Left lung (tissue), 14 donors: ENCODE measurements around the gene OR52H1. TPM values are rescaled to one million over a fixed set of nuclear protein-coding genes. Genes with fewer than 3 reads are reported as not detected.

Source experiments
- ATAC-seq: fragments of 200-7000 bp; cut with Tn5 transposase; one replicate; pipeline ENCODE4 v1.9.1; 2020; ENCODE audit warnings: moderate library complexity
- DNase-seq, 4 donors: peaks; one replicate each; pipeline ENCODE4 v3.0.0-alpha.2; 2013 to 2020
- H3K27ac ChIP-seq, 2 donors: fragments of 200-600 bp; sonication (generic) in 1 of 2; one replicate each; pipeline versions ENCODE4 v1.5.0 to v1.8.0; 2020 to 2021
- H3K27me3 ChIP-seq, 2 donors: fragments of 200-600 bp; sonication (generic) in 1 of 2; one replicate each; pipeline versions ENCODE4 v1.5.0 to v1.8.0; 2020 to 2021
- H3K36me3 ChIP-seq, 2 donors: fragments of 200-600 bp; sonication (generic) in 1 of 2; one replicate each; pipeline versions ENCODE4 v1.5.0 to v1.8.0; 2020 to 2021
- H3K4me1 ChIP-seq, 2 donors: fragments of 200-600 bp; one replicate each; pipeline ENCODE4 v1.8.0; 2021
- H3K4me3 ChIP-seq, 2 donors: fragments of 200-600 bp; sonication (generic) in 1 of 2; one replicate each; pipeline versions ENCODE4 v1.5.0 to v1.8.0; 2020 to 2021; ENCODE audit warnings: mild to moderate bottlenecking in 1 of 2
- H3K9me3 ChIP-seq, 2 donors: fragments of 200-600 bp; sonication (generic) in 1 of 2; one replicate each; pipeline versions ENCODE4 v1.5.0 to v1.8.0; 2020 to 2021
- intact Hi-C, 2 donors: fragments of 100-400 bp; cut with DNase I; formaldehyde crosslinking; loops; one replicate each; pipeline versions ENCODE4 v1.11.2 to v1.14.2; 2022
- long read RNA-seq, 12 donors: library from polyadenylated mRNA in 2 of 12; unstranded in 2 of 12; transcript quantifications; one replicate each; pipeline ENCODE4 v2.0.0 and lab custom pipeline, GENCODE V29; 2019 to 2026
- polyA plus RNA-seq, 6 donors: library from polyadenylated mRNA; unstranded; fragments of 120-200 nt; gene quantifications; one replicate each; pipeline ENCODE4 v1.2.1, GENCODE V29; 2013; ENCODE audit not compliant: insufficient read length in 6 of 6
- total RNA-seq, 2 donors: library from RNA; stranded (reverse); fragmentation: NEBNext Ultra II Directional; extraction: Animal tissue kit (Norgen Biotek cat#: 25700); gene quantifications; one replicate each; pipeline ENCODE4 v1.2.1, GENCODE V29; 2021
- TF ChIP-seq, protein P1 (sequence below), 2 donors: fragments of 200-600 bp; sonication (generic) in 1 of 2; IDR thresholded peaks; one replicate each; pipeline versions ENCODE4 v1.5.0 to v1.8.0; 2021; ENCODE audit warnings: antibody characterized with exemption in 2 of 2
- donor health status: DM: no; HTN: yes; CAD: no.
- donor health status: DM: no; HTN: no; CAD: no.

The OR52H1 gene
- total RNA-seq = under 1 TPM; 0.32 to 0.45 TPM
- polyA plus RNA-seq = under 1 TPM in 3 of 6 donors, not detected in 3; 0.20 to 0.26 (median 0.20) TPM
- long read RNA-seq, donor 1 = 0 reads
- long read RNA-seq, donor 2 = 0 reads
- long read RNA-seq, donor 3 = 0 reads
- long read RNA-seq, donor 4 = 0 reads
- long read RNA-seq, donor 5 = 0 reads
- long read RNA-seq, donor 6 = 0 reads
- long read RNA-seq, donor 7 = 0 reads
- long read RNA-seq, donor 8, partial matches to known transcripts = 0 of 1 reads
- long read RNA-seq, donor 8, other reads (novel, unspliced or antisense) = 0 of 1 reads
- long read RNA-seq, donor 9 = 0 reads
- long read RNA-seq, donor 10 = 0 reads
- long read RNA-seq, donor 11 = 0 reads
- long read RNA-seq, donor 12 = 0 reads

DNA sequence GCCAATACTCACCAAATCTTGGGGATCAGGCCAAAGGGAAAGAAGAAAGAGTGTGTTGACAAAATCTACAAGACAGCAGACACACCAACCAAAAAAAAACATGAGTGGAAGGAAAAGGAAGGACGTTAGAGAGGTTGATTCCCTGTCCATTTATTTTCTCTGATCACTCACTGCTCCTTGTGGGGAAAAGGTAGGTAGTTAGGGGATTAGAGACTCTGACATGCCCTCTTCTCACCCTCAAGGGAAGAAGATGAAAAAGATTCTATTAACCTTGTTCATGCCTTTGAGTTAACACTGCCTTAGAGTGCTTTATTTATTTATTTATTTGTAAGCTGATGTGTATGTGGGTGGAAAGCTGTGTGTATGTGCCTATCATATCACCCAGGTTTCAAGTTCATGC lies at the start of gene OR52H1:
Gene OR52H1, minus strand, starts transcription at position 101 of the 400 bp plus-strand sequence. CDS start 3,035 bp downstream, outside the sequence.
- DNase-seq (no peak), ATAC-seq (no peak)
- no peaks in the 10 kb centered on the region for H3K27me3 ChIP-seq
- no peaks in the 10 kb centered on the region for H3K9me3 ChIP-seq
- H3K27ac ChIP-seq = no peak within 1 kb of the TSS
- no peaks in the 10 kb centered on the region for H3K4me1 ChIP-seq
- no peak within 1 kb of the TSS for H3K4me3 ChIP-seq
- TF ChIP-seq, protein P1, sequence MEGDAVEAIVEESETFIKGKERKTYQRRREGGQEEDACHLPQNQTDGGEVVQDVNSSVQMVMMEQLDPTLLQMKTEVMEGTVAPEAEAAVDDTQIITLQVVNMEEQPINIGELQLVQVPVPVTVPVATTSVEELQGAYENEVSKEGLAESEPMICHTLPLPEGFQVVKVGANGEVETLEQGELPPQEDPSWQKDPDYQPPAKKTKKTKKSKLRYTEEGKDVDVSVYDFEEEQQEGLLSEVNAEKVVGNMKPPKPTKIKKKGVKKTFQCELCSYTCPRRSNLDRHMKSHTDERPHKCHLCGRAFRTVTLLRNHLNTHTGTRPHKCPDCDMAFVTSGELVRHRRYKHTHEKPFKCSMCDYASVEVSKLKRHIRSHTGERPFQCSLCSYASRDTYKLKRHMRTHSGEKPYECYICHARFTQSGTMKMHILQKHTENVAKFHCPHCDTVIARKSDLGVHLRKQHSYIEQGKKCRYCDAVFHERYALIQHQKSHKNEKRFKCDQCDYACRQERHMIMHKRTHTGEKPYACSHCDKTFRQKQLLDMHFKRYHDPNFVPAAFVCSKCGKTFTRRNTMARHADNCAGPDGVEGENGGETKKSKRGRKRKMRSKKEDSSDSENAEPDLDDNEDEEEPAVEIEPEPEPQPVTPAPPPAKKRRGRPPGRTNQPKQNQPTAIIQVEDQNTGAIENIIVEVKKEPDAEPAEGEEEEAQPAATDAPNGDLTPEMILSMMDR (IDR thresholded peaks at IDR 0.05) = no peak
- H3K36me3 ChIP-seq = no peaks in the 10 kb centered on the region
- intact Hi-C loops = no loop called here

DNA sequence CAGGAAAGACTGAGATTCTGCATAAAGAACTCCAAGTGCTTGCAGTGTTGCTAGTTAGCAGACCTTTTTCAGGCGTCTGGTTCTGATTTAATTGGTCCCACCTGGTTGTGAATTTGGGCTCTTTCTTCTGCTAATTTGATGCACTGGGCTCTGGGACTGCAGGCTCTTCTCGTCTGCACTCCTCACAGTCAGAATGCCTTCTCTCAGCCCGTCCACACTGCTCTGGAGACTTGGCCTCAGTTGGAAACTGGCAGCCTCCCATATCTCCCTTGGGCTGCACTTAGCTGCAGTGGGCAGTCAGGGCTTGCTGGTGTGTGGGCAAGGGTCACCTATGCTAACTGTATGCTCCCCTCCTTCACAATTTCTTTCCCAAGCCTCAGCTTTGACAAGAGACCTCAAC lies 49.6 kb upstream of the OR52H1 start:
- TF ChIP-seq, protein P1 (IDR thresholded peaks at IDR 0.05) = no peak
- intact Hi-C loops = no loop called here
- no peaks in the 10 kb centered on the region for H3K36me3 ChIP-seq
- DNase-seq = no peak
- H3K4me3 ChIP-seq = no peak overlapping the region
- no peaks in the 10 kb centered on the region for H3K27me3 ChIP-seq
- no peak overlapping the region for H3K27ac ChIP-seq
- H3K9me3 ChIP-seq = no peaks in the 10 kb centered on the region
- no peak for ATAC-seq
- H3K4me1 ChIP-seq = peaks cover 8 to 16% of the 10 kb centered on the region in 2 donors

DNA sequence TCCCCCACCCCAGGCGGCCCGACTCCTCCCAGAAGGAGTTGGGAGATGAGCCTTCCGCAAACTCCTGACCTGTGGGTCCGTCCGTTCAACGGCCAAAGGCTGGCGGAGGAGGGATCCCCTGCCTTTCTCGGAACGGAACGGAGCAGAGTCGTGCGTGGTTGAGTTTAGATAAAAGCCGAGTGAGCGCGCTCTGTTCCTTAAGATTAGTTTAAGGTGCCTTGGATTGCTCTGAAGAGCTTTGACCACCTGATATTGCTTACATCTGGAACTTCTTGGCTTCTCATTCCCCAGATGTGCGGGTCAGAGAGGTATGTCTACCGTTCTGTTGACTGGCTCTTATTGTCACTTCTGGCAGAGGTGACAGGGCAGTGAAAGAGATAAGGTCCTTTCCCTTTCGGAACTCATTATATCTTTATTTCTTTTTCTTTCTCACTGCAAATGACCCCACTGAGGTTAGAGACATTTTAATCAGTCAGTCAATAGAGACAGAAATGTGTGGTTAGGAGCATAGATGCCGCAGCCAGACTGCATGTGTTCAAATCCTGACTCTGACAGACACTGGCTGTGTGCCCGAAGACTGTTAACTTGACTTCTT lies 48.4 kb upstream of the OR52H1 start, which contains the start of gene TRIM6:
Gene TRIM6, plus strand, starts transcription at position 31 of the 595 bp plus-strand sequence. Its CDS starts 261 bp downstream, at position 292.
- ATAC-seq (peak; percentile 61), DNase-seq (peak in 3 of 4 donors; percentile 55 to 88 (median 64))
- H3K27ac ChIP-seq = peak within 1 kb of the TSS; percentile 42 to 78
- intact Hi-C loops = no loop called here
- H3K4me1 ChIP-seq = peaks cover 8 to 16% of the 10 kb centered on the region in 2 donors
- no peaks in the 10 kb centered on the region for H3K36me3 ChIP-seq
- H3K4me3 ChIP-seq = peak within 1 kb of the TSS; percentile 37 to 49
- TF ChIP-seq, protein P1 (IDR thresholded peaks at IDR 0.05) = no peak
- no peaks in the 10 kb centered on the region for H3K27me3 ChIP-seq
- no peaks in the 10 kb centered on the region for H3K9me3 ChIP-seq

DNA sequence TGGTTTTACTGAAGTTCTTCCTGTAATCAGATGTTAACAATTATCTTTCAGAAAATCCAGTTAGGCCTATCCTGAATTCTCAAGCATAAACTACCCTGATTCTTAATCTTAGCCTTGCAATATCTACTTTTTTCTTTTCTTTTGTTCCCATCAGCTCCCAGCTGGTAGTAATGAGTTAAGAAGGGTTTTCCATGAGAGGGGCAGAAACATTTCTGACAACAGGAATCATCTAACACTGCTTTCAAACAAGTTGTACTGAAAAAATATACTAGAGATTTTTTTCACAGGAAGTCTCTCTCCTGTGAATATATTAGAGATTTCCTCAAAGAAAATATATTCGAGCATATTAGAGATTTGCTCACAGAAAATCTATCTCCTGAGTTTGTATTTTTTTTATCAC lies 44.8 kb upstream of the OR52H1 start:
- H3K27ac ChIP-seq = no peak overlapping the region
- TF ChIP-seq, protein P1 (IDR thresholded peaks at IDR 0.05) = no peak
- no peak for DNase-seq
- H3K27me3 ChIP-seq = no peaks in the 10 kb centered on the region
- no peak for ATAC-seq
- H3K4me3 ChIP-seq = no peak overlapping the region
- intact Hi-C loops = no loop called here
- H3K36me3 ChIP-seq = no peaks in the 10 kb centered on the region
- H3K4me1 ChIP-seq = peaks cover 8 to 10% of the 10 kb centered on the region in 2 donors
- no peaks in the 10 kb centered on the region for H3K9me3 ChIP-seq

DNA sequence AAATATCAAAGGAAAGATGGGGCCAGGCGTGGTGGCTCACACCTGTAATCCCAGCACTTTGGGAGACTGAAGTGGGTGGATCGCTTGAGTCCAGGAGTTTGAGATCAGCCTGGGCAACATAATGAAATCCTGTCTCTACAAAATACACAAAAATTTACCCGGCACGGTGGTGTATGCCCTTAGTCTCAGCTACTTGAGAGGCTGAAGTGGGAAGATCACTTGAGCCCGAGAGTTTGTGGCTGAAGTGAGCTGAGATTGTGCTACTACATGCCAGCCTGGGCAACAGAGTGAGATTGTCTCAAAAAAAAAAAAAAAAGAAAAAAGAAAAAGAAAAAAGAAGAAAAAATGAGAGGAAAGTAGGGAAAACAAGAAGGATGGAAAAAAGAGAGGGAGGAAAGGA lies 44.3 kb upstream of the OR52H1 start:
- H3K4me3 ChIP-seq = no peak overlapping the region
- no peak overlapping the region for H3K27ac ChIP-seq
- ATAC-seq (peak; percentile 73), DNase-seq (no peak)
- no peaks in the 10 kb centered on the region for H3K36me3 ChIP-seq
- H3K27me3 ChIP-seq = no peaks in the 10 kb centered on the region
- H3K4me1 ChIP-seq = peaks cover 5 to 7% of the 10 kb centered on the region in 2 donors
- intact Hi-C loops = no loop called here
- H3K9me3 ChIP-seq = no peaks in the 10 kb centered on the region
- TF ChIP-seq, protein P1 (IDR thresholded peaks at IDR 0.05) = no peak
